NOMO-1 treated with dmso at 0.1 percent for 144 hours (cell line): Measurements from ENCODE around the gene CCDC12.

Source experiments
- DNase-seq: peaks from one replicate; lab custom pipeline; 2025; ENCODE audit not compliant: unreplicated experiment; lab: John Stamatoyannopoulos, UW

Gene CCDC12

DNA sequence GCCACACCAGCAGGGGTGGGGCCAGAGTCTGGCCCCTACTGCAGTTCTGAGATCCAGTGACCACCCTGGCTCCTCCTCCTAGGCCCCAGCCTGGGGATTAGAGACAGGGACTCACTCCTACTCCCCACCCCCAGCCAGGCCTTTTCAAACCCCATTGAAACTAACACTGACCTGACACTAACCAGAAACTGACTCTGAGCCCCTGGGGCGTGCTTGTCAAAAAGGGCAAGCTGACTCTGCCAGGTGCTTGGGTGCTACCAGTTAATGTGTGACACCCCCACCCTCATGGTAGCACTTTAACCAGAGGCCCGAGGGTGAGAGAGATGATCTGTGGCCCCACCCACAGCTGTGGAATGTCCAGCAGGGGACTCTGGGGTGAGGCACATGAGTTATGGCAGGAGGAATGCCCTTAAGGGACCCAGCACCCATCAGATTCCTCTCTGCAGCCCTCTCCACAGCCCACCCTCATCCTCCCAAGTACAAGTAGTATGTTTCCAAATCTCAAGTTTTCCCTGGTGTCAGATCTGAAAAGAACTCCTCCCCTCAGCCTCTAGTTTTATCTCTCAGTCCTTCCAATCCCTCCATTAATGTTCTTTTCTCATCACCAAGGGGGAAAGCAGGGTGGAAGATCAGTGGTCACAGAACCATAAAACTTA is 97.6 kb downstream of the CCDC12 start:
- DNase-seq, result no peak

DNA sequence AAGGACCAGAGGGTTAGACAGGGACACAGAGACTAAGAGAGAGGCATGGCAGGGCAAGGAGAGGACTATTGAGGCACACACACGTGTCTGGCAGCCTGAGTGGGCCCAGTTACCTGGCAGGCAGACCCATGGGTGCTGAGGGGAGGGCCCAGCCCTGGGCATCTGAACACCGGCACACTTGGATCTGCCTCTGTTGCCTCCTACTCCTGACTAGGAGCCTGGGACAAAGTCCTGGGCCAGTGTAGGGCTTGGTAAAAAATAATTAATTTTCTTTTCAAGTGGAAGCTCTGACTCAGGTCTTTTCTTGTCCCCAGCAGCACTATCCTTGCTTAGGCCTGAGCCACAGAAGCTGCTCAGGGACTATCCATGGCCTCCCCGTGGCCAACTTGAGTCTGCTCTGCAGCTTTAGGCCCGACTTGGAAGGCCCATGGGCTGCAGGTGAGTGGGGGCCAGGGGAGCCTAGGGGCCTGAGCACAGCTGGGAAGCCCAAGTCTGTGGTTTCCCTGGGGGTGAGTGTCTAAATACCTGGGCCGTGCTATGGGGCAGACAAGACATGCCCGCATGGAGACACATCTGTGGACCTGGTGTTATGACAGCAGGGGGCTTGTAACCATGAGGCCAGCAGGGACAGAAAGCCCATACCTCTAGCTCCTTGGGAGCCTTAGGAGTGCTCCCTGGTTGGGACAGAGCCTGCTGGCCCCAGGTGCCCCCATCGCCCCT is 99.0 kb downstream of the CCDC12 start, which contains the start of gene PTH1R:
PTH1R (plus strand) TSS at position 316 of the 720 bp plus-strand sequence. CDS start 5,839 bp downstream, outside the sequence.
- DNase-seq, result no peak

DNA sequence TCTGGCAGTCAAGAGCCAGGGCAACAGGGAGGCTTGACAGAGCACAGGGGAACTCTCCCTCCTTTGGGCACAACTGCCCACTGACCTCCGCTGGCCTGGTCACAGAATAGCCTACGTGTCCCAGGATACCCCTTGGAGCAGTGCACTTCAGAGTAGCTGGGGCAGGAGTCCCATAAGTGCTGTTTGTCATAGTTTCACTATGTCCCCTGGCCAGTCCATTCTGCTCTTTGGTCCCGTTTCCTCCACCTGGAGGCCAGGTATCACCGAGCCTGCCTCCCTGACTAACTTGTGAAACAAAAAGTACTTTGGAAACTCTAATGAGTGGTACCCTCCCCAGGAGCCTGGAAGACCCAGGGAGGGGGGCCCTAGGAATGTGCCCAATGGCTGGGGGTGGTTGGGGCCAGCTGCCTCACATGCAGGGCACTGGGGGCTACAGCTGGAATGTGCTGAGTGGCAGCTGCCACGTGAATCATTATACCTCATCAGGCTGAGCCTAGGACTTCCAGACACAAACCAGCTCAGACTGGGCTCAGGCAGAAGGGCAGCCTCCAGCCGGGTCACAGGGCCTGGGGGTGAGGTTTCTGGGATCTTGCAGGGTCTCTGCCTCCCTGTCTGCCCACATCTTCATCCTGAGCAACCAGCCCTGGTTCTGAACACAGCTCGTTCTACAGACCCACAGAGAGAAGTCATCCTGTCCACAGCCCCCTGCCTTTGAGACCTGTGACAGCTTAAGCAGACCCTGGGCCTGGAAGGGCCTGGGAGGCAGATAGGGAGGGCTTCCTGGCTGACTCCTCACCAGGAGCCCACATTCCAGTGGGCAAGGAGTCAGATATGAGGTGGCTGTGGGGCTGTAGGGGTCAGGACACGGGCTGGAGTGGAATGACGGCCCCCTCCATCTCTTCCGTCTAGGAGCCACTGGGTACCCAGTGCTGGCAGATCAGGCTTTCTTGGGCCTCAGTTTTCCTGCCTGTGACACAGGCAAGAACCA is 99.9 kb downstream of the CCDC12 start:
- no peak for DNase-seq

DNA sequence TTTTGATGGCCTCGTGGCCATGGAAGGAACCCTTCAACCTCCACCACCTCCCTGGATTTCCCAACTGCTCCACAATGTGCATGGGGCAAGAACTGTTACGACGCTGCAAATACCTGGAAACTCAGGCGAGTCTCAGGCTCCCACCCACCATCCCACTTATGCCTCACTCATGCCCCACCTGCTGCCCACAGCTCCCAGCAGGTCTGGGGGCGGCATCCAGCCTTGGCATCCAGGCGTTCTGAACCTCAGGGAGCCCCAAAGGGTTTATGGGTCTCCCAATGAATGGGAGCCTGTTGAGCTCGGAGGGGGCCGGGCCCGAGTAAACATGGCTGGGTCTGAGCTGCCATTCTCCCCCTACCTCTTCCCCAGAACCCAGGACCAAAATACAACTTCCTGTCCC is 101.0 kb downstream of the CCDC12 start:
- no peak for DNase-seq

DNA sequence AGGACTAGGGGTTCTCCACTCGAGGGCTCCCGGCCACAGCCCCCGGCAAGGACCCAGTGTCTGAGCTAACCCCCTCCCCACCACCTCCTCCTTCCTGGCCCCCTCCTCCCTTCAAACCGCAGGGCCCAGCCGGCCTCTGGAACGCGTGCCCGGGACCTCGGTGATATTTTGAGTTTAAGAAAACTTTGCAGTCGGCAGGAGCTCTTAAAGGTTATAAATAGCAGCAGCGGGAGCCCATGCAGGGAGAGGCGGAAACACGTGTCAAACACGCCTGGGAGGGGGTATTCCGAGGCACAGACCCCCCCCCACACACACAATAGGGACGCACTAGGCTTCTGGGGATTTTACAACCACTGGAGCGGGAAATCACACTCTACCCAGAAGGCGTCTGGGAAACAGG is 102.1 kb downstream of the CCDC12 start:
- DNase-seq, result no peak

DNA sequence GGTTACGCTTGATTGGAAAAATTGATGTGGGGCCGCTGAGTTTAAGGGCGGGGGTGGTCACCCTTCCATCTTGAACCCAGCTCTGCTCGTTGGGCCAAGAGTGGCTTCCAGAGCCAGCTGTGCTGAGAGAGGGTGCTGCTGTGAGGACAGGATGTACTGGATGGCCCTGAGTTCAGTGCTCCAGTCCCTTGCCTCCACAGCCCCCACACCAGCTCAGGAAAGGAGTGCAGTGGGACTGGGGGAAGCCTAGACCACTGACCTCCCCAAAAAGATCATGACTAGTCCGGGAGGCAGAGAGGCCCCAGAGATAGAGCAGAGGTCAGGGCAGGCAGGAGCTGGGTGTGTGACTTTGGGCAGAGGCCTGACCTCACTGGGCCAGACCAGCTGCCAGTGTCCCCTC is 103.0 kb downstream of the CCDC12 start:
- DNase-seq, result no peak
